ENCODE results near the gene S100A3.

DNA sequence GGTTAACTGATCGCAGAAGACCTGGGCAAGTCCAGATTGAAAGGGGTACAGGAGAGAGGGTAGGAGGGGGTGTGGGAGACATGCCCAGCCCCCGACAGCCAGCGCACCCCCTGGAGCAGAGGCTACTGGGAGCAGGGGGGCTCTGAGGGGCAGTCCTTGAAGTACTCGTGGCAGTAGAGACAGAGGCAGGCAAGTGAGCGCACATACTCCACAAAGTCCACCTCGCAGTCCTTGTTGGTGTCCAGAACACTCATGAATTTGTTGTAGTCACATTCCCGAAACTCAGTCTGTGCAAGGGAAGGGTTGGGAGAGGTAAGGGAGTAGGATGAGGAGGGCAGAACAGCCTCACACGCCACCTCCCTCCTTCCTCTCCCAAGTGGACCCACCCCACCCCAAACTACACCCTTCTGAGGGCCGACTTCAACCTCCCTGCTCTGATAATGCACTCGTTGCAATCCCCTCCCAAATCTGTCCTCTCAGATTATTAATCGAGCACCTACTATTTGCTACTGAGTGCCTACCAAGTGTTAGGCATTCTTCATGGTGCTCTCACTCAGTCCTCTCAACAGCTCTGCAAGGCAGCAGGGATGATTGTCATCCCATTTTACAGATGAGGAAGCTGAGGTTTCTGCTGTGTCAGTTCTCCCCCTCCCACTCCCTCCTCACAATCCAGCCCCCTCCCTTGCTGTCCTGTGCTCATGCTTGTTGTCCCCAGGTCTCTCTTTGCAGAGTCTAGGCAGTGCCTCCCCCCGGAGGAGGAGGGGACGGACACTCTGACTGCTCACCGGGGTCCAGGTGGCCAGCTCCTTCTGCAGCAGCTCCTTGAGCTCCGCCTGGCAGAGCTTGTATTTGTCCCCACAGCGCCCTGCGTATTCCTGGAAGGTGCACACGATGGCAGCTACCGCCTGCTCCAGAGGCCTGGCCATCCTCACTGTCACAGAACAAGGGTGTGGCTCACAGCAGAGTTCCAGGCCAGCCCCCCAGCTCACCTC, 1.2 kb downstream of the S100A3 start:
- TF ChIP-seq, protein P1, sequence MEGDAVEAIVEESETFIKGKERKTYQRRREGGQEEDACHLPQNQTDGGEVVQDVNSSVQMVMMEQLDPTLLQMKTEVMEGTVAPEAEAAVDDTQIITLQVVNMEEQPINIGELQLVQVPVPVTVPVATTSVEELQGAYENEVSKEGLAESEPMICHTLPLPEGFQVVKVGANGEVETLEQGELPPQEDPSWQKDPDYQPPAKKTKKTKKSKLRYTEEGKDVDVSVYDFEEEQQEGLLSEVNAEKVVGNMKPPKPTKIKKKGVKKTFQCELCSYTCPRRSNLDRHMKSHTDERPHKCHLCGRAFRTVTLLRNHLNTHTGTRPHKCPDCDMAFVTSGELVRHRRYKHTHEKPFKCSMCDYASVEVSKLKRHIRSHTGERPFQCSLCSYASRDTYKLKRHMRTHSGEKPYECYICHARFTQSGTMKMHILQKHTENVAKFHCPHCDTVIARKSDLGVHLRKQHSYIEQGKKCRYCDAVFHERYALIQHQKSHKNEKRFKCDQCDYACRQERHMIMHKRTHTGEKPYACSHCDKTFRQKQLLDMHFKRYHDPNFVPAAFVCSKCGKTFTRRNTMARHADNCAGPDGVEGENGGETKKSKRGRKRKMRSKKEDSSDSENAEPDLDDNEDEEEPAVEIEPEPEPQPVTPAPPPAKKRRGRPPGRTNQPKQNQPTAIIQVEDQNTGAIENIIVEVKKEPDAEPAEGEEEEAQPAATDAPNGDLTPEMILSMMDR (IDR thresholded peaks at IDR 0.05) = no peak
- TF ChIP-seq POLR2A (IDR thresholded peaks at IDR 0.05) = no peak
